ENCODE data around the gene C5orf52.
A peak's percentile ranks its signal among the peaks of the same experiment; 100 is the strongest.

The C5orf52 gene

GRCh38 chr5:157670662-157671591, at the start of gene C5orf52:
C5orf52 (plus strand) TSS chr5:157671533; CDS start chr5:157671615, 82 bp downstream.
- Mint-ChIP-seq H3K4me3 (peak within 1 kb of the TSS; percentile 98), H3K27ac (peak within 1 kb of the TSS; percentile 84), H3K36me3 (no peaks in the 10 kb centered on the region), H3K4me1 (peaks cover 20% of the 10 kb centered on the region), H3K9me3 (no peaks in the 10 kb centered on the region), H3K27me3 (no peaks in the 10 kb centered on the region)
- DNase-seq (ENCODE audit: low spot score in 2 of 2) (no peak), ATAC-seq (ENCODE audit: low read depth) (peak; percentile 51)

- Mint-ChIP-seq H3K4me1 (peaks cover 5% of the 10 kb centered on the region), H3K27me3 (no peaks in the 10 kb centered on the region), H3K4me3 (no peak overlapping the region), H3K27ac (no peak overlapping the region), H3K9me3 (no peaks in the 10 kb centered on the region), H3K36me3 (no peaks in the 10 kb centered on the region)
- ATAC-seq (ENCODE audit: low read depth), result no peak
- no peak for DNase-seq (ENCODE audit: low spot score in 2 of 2)
Measured at GRCh38 chr5:157624144-157624543, 47.2 kb upstream of the C5orf52 start.

- no peak for ATAC-seq (ENCODE audit: low read depth)
- peaks cover 2% of the 10 kb centered on the region for H3K9me3 Mint-ChIP-seq
- H3K27me3 Mint-ChIP-seq, result no peaks in the 10 kb centered on the region
Measured at GRCh38 chr5:157626831-157627230, 44.5 kb upstream of the C5orf52 start.

GRCh38 chr5:157630341-157630740, 41.0 kb upstream of the C5orf52 start:
- no peaks in the 10 kb centered on the region for H3K36me3 Mint-ChIP-seq
- ATAC-seq (ENCODE audit: low read depth), result no peak
- H3K4me3 Mint-ChIP-seq, result no peak overlapping the region
- H3K9me3 Mint-ChIP-seq, result peaks cover 2% of the 10 kb centered on the region
- no peaks in the 10 kb centered on the region for H3K27me3 Mint-ChIP-seq
- DNase-seq (ENCODE audit: low spot score in 2 of 2), result no peak
- H3K4me1 Mint-ChIP-seq, result peaks cover 3% of the 10 kb centered on the region
- H3K27ac Mint-ChIP-seq, result no peak overlapping the region

More at GRCh38 chr5:157626831-157627230, 44.5 kb upstream of the C5orf52 start:
- Mint-ChIP-seq H3K4me1 (no peaks in the 10 kb centered on the region), H3K36me3 (no peaks in the 10 kb centered on the region), H3K27ac (no peak overlapping the region), H3K4me3 (no peak overlapping the region)
- DNase-seq (ENCODE audit: low spot score in 2 of 2), result no peak

- H3K27ac Mint-ChIP-seq, result no peak overlapping the region
Measured at GRCh38 chr5:157640406-157641066, 30.8 kb upstream of the C5orf52 start.

GRCh38 chr5:157648275-157648990, 22.9 kb upstream of the C5orf52 start:
- Mint-ChIP-seq H3K36me3 (peaks cover 5% of the 10 kb centered on the region), H3K27ac (no peak overlapping the region), H3K4me1 (peaks cover 28% of the 10 kb centered on the region), H3K4me3 (no peak overlapping the region), H3K27me3 (no peaks in the 10 kb centered on the region), H3K9me3 (peaks cover under 1% of the 10 kb centered on the region)
- ATAC-seq (ENCODE audit: low read depth) (no peak), DNase-seq (ENCODE audit: low spot score in 2 of 2) (no peak)

More at GRCh38 chr5:157640406-157641066, 30.8 kb upstream of the C5orf52 start:
- ATAC-seq (ENCODE audit: low read depth) (no peak), DNase-seq (ENCODE audit: low spot score in 2 of 2) (no peak)
- Mint-ChIP-seq H3K36me3 (no peaks in the 10 kb centered on the region), H3K27me3 (no peaks in the 10 kb centered on the region), H3K4me1 (peaks cover 14% of the 10 kb centered on the region), H3K4me3 (no peak overlapping the region), H3K9me3 (no peaks in the 10 kb centered on the region)

GRCh38 chr5:157649101-157649500, 22.2 kb upstream of the C5orf52 start:
- peak; percentile 18 for ATAC-seq (ENCODE audit: low read depth)
- H3K9me3 Mint-ChIP-seq, result peaks cover 4% of the 10 kb centered on the region
- H3K27ac Mint-ChIP-seq, result no peak overlapping the region
- no peaks in the 10 kb centered on the region for H3K27me3 Mint-ChIP-seq
- peaks cover 8% of the 10 kb centered on the region for H3K36me3 Mint-ChIP-seq
- H3K4me1 Mint-ChIP-seq, result peaks cover 28% of the 10 kb centered on the region
- H3K4me3 Mint-ChIP-seq, result no peak overlapping the region
- no peak for DNase-seq (ENCODE audit: low spot score in 2 of 2)

- peak overlapping the region; percentile 92 for H3K27ac Mint-ChIP-seq
- peaks cover 13% of the 10 kb centered on the region for H3K36me3 Mint-ChIP-seq
- H3K4me1 Mint-ChIP-seq, result peaks cover 24% of the 10 kb centered on the region
- no peaks in the 10 kb centered on the region for H3K27me3 Mint-ChIP-seq
- DNase-seq (ENCODE audit: low spot score in 2 of 2) (no peak), ATAC-seq (ENCODE audit: low read depth) (no peak)
- peaks cover 7% of the 10 kb centered on the region for H3K9me3 Mint-ChIP-seq
- H3K4me3 Mint-ChIP-seq, result peak overlapping the region; percentile 89
Measured at GRCh38 chr5:157650991-157651611, 20.2 kb upstream of the C5orf52 start.

- DNase-seq (ENCODE audit: low spot score in 2 of 2) (peak; percentile 77 to 85), ATAC-seq (ENCODE audit: low read depth) (peak; percentile 96)
- Mint-ChIP-seq H3K27me3 (no peaks in the 10 kb centered on the region), H3K4me1 (peaks cover 19% of the 10 kb centered on the region), H3K36me3 (peaks cover 15% of the 10 kb centered on the region), H3K4me3 (peak overlapping the region; percentile 89), H3K27ac (peak overlapping the region; percentile 92), H3K9me3 (peaks cover 10% of the 10 kb centered on the region)
Measured at GRCh38 chr5:157651623-157652376, 19.5 kb upstream of the C5orf52 start.

GRCh38 chr5:157652377-157652692, 19.0 kb upstream of the C5orf52 start, which contains the start of gene SOX30:
SOX30 (minus strand) TSS chr5:157652438; CDS start chr5:157652078, 360 bp downstream.
- Mint-ChIP-seq H3K27me3 (no peaks in the 10 kb centered on the region), H3K27ac (peak within 1 kb of the TSS; percentile 92), H3K36me3 (peaks cover 15% of the 10 kb centered on the region), H3K4me1 (peaks cover 19% of the 10 kb centered on the region), H3K4me3 (peak within 1 kb of the TSS; percentile 89), H3K9me3 (peaks cover 10% of the 10 kb centered on the region)
- no peak for ATAC-seq (ENCODE audit: low read depth)
- no peak for DNase-seq (ENCODE audit: low spot score in 2 of 2)

- no peaks in the 10 kb centered on the region for H3K27me3 Mint-ChIP-seq
- no peak overlapping the region for H3K4me3 Mint-ChIP-seq
- H3K9me3 Mint-ChIP-seq, result peaks cover 13% of the 10 kb centered on the region
- DNase-seq (ENCODE audit: low spot score in 2 of 2) (no peak), ATAC-seq (ENCODE audit: low read depth) (no peak)
- H3K36me3 Mint-ChIP-seq, result peaks cover 30% of the 10 kb centered on the region
- no peak overlapping the region for H3K27ac Mint-ChIP-seq
- H3K4me1 Mint-ChIP-seq, result peaks cover 7% of the 10 kb centered on the region
Measured at GRCh38 chr5:157657516-157657915, 13.8 kb upstream of the C5orf52 start.

GRCh38 chr5:157658893-157659292, 12.4 kb upstream of the C5orf52 start:
- Mint-ChIP-seq H3K4me1 (peaks cover 6% of the 10 kb centered on the region), H3K27ac (no peak overlapping the region), H3K4me3 (no peak overlapping the region), H3K9me3 (peaks cover 9% of the 10 kb centered on the region), H3K36me3 (peaks cover 22% of the 10 kb centered on the region), H3K27me3 (no peaks in the 10 kb centered on the region)
- ATAC-seq (ENCODE audit: low read depth) (no peak), DNase-seq (ENCODE audit: low spot score in 2 of 2) (no peak)

All from memory B cell (primary cell).